ENCODE data around the gene FDX2. TPM values are rescaled to one million over a fixed set of nuclear protein-coding genes. Genes with fewer than 3 reads are reported as not detected.

The FDX2 gene
- total RNA-seq, 1 experiment from 2014 or later, result 25.5 TPM

DNA sequence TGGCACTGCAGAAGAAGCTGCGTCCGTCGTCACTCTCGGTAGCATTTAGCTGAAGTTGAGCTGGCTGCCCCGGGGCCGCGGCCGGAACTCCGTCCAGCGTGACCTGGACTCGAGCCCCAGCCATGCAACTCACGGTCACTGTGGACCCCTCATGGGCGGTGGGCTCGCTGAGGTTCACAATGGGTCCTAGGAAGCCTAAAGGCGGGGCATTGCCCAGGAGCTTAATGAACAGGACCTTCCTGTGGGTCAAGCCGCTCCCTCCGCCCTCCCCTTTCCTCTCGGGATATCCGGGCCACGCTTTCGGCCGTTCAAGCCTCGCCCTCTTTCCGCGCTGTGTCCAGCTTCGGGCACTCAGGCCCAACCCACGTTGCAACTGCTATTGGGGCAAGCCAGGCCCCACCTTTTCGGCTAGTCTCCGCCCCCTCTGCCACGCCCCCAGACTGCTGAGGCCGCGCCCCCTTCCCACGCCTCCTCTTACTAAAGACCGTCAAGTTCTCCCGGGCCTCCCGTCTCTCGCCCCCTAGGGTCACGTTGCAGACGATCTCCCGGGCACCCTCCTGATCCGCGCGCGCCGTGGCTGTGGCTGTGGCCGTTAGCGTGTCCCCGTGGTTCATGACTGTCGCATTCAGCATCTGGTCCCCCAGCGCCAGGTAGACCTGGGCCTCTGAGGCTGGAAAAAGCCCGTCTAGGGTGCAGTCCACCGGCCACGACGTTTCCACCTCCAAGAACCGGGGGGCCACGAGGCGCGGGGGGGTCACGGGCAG lies 19.0 kb upstream of the FDX2 start:
- ChIA-PET POLR2A (interaction anchor here (1.5 kb wide), 1 partner anchor 64 kb away, joined by 3 read pairs; the partner anchor contains the start of gene ICAM1), CTCF (interaction anchor here (1.2 to 2.3 kb wide), 2 partner anchors 54 to 64 kb away, joined by 4 to 6 read pairs; partner anchors contain the start of gene ICAM1)
- Histone ChIP-seq H3K9me3 (ENCODE audit: control insufficient read depth, insufficient read depth, low read depth, low read length) (no peaks in the 10 kb centered on the region), H3K27ac (ENCODE audit: low read length) (peak overlapping the region; percentile 73), H3K4me3 (ENCODE audit: low read depth in 2 of 2, low read length in 2 of 2) (peak overlapping the region; percentile 78 to 86), H3K4me1 (ENCODE audit: control insufficient read depth, insufficient read depth, low read length) (peaks cover 10% of the 10 kb centered on the region), H3K36me3 (ENCODE audit: control insufficient read depth, insufficient read depth, low read length) (peaks cover 7% of the 10 kb centered on the region), H3K27me3 (ENCODE audit: control insufficient read depth, insufficient read depth, low read length) (no peaks in the 10 kb centered on the region)
- BruUV-seq (replicated peaks), result no TSS peak
- intact Hi-C loops (cut with micrococcal nuclease; ENCODE audit: unreplicated experiment) (no loop called here), in situ Hi-C loops (cut with HindIII; ENCODE audit: low pct_unique_long_range_greater_than_20kb, low sequenced_read_pairs) (no loop called here)
- ATAC-seq (peak; percentile 85), DNase-seq (ENCODE audit: low read depth, low spot score) (no peak)
- TF ChIP-seq, protein P1, sequence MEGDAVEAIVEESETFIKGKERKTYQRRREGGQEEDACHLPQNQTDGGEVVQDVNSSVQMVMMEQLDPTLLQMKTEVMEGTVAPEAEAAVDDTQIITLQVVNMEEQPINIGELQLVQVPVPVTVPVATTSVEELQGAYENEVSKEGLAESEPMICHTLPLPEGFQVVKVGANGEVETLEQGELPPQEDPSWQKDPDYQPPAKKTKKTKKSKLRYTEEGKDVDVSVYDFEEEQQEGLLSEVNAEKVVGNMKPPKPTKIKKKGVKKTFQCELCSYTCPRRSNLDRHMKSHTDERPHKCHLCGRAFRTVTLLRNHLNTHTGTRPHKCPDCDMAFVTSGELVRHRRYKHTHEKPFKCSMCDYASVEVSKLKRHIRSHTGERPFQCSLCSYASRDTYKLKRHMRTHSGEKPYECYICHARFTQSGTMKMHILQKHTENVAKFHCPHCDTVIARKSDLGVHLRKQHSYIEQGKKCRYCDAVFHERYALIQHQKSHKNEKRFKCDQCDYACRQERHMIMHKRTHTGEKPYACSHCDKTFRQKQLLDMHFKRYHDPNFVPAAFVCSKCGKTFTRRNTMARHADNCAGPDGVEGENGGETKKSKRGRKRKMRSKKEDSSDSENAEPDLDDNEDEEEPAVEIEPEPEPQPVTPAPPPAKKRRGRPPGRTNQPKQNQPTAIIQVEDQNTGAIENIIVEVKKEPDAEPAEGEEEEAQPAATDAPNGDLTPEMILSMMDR (IDR thresholded peaks at IDR 0.05), result no peak
- TF ChIP-seq, protein P2, sequence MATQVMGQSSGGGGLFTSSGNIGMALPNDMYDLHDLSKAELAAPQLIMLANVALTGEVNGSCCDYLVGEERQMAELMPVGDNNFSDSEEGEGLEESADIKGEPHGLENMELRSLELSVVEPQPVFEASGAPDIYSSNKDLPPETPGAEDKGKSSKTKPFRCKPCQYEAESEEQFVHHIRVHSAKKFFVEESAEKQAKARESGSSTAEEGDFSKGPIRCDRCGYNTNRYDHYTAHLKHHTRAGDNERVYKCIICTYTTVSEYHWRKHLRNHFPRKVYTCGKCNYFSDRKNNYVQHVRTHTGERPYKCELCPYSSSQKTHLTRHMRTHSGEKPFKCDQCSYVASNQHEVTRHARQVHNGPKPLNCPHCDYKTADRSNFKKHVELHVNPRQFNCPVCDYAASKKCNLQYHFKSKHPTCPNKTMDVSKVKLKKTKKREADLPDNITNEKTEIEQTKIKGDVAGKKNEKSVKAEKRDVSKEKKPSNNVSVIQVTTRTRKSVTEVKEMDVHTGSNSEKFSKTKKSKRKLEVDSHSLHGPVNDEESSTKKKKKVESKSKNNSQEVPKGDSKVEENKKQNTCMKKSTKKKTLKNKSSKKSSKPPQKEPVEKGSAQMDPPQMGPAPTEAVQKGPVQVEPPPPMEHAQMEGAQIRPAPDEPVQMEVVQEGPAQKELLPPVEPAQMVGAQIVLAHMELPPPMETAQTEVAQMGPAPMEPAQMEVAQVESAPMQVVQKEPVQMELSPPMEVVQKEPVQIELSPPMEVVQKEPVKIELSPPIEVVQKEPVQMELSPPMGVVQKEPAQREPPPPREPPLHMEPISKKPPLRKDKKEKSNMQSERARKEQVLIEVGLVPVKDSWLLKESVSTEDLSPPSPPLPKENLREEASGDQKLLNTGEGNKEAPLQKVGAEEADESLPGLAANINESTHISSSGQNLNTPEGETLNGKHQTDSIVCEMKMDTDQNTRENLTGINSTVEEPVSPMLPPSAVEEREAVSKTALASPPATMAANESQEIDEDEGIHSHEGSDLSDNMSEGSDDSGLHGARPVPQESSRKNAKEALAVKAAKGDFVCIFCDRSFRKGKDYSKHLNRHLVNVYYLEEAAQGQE (IDR thresholded peaks at IDR 0.05; ENCODE audit: insufficient read depth in 1 of 2, low read depth in 2 of 2, low read length in 1 of 2), result no peak
- TF ChIP-seq POLR2AphosphoS5 (IDR thresholded peaks at IDR 0.05; ENCODE audit: low read depth, low read length), result peak; percentile 59; the same call in 1 of the 2 replicates

DNA sequence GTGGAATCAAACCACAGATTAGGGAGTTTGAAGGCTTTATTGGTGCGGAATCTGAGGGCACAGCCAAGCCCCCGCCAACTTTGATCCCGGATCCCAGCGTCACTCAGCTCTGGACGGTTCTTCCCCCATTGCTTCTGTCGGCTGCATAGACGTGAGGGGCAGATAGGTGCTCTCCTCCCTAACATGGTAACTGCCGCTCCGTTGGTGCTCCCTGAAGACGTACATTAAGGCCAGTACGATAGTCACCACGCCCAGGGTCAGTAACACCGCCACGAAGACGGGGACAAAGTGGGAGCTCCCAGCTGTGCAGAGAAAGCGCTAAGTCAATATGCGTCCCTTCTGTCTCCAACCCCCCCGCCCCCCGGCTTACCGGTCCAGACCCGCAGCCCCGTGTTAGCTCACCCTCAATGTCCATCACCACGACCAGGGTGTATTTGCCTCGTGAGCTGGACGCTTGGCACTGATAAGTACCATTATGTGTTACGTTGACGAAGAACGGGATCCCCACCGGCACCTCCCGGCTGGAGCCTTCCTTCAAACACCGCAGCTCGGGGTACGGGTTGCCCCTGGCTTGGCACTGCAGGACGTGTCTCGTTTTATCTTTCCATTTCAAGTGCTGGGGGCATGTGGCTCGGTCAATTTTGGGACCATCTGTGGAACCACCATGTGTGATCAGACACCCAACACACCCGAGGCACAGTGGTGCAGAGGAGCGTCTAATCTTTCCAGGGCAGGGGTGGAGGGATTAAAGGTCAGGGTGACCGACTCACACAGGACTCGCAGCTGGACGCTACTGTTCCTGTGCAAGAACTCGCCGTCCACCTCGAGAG lies 18.2 kb upstream of the FDX2 start:
- intact Hi-C loops (cut with micrococcal nuclease; ENCODE audit: unreplicated experiment) (no loop called here), in situ Hi-C loops (cut with HindIII; ENCODE audit: low pct_unique_long_range_greater_than_20kb, low sequenced_read_pairs) (no loop called here)
- CTCF ChIA-PET, result interaction anchor here (0.6 to 2.3 kb wide), 4 partner anchors 55 to 525 kb away, joined by 3 to 8 read pairs (median 5); partner anchors contain the start of gene ICAM1
- Histone ChIP-seq H3K36me3 (ENCODE audit: control insufficient read depth, insufficient read depth, low read length) (peaks cover 7% of the 10 kb centered on the region), H3K9me3 (ENCODE audit: control insufficient read depth, insufficient read depth, low read depth, low read length) (no peaks in the 10 kb centered on the region), H3K4me1 (ENCODE audit: control insufficient read depth, insufficient read depth, low read length) (peaks cover 10% of the 10 kb centered on the region), H3K27ac (ENCODE audit: low read length) (peak overlapping the region; percentile 73), H3K4me3 (ENCODE audit: low read depth in 2 of 2, low read length in 2 of 2) (peak overlapping the region; percentile 78 to 86), H3K27me3 (ENCODE audit: control insufficient read depth, insufficient read depth, low read length) (no peaks in the 10 kb centered on the region)
- ATAC-seq, result peak; percentile 29
- DNase-seq (ENCODE audit: low read depth, low spot score), result no peak
- POLR2A ChIA-PET, result interaction anchor here (0.6 to 1.5 kb wide), 3 partner anchors 47 to 63 kb away, joined by 3 to 13 read pairs (median 3); partner anchors contain the start of genes ICAM1 and TYK2
- BruUV-seq (replicated peaks), result TSS peak; percentile 84
- no peak for TF ChIP-seq TCF7L2 (IDR thresholded peaks at IDR 0.05; ENCODE audit: low read depth, low read length)
- TF ChIP-seq, protein P1 (IDR thresholded peaks at IDR 0.05), result no peak

Measured in Panc1 (cell line).